GM12872 (cell line): ENCODE measurements around the gene XRCC4.

Experiments used
- CTCF ChIP-seq: IDR thresholded peaks from 3 replicates; pipeline ENCODE4 v1.5.1; 2011; ENCODE audit warnings: low read depth, mild to moderate bottlenecking, low read length, moderate library complexity; ENCODE audit not compliant: insufficient read depth

XRCC4 gene

GRCh38 chr5:83277154-83277553 is 199.8 kb downstream of the XRCC4 start:
- TF ChIP-seq CTCF: no peak

- no peak for TF ChIP-seq CTCF
Observed at GRCh38 chr5:83277953-83278352, 200.6 kb downstream of the XRCC4 start.

- TF ChIP-seq CTCF: no peak
Observed at GRCh38 chr5:83281176-83281575, 203.8 kb downstream of the XRCC4 start.

- TF ChIP-seq CTCF: no peak
Observed at GRCh38 chr5:83281658-83282057, 204.3 kb downstream of the XRCC4 start.

- no peak for TF ChIP-seq CTCF
Observed at GRCh38 chr5:83283761-83284160, 206.4 kb downstream of the XRCC4 start.

- TF ChIP-seq CTCF: no peak
Observed at GRCh38 chr5:83285661-83286398, 208.5 kb downstream of the XRCC4 start.

GRCh38 chr5:83294246-83294645 is 216.9 kb downstream of the XRCC4 start:
- no peak for TF ChIP-seq CTCF
